ENCODE measurements around the gene MON1B. TPM values are rescaled to one million over a fixed set of nuclear protein-coding genes. Genes with fewer than 3 reads are reported as not detected.

MON1B gene
- total RNA-seq, 4 donors from 2014 or later: 35.6 to 119 (median 55.9) TPM

GRCh38 chr16:77231047-77231446 lies 40.1 kb downstream of the MON1B start:
- in situ Hi-C loops (cut with MboI; ENCODE audit: low pct_ligation_motif_present in 1 of 4, low pct_unique_long_range_greater_than_20kb in 1 of 4, low sequenced_read_pairs in 3 of 4) (no loop called here), intact Hi-C loops (cut with DNase I; ENCODE audit: low total_unique reads) (no loop called here)

GRCh38 chr16:77233799-77234519 lies 43.0 kb downstream of the MON1B start:
- intact Hi-C loops (cut with DNase I; ENCODE audit: low total_unique reads): no loop called here
- WGBS, 2 donors (ENCODE audit: low coverage in 1 of 2): 68 to 71% methylated on average over 5 to 9 of the region's 9 CpGs
- DNase-seq: no peak
- TF ChIP-seq POLR2AphosphoS5 (IDR thresholded peaks at IDR 0.05) (no peak), POLR2A (IDR thresholded peaks at IDR 0.05) (no peak), CTCF (IDR thresholded peaks at IDR 0.05) (no peak), EP300 (IDR thresholded peaks at IDR 0.05; ENCODE audit: low read depth) (no peak)
- H3K36me3 ChIP-seq: no peaks in the 10 kb centered on the region
- H3K4me1 ChIP-seq: peaks cover 0 to 2% (median 0%) of the 10 kb centered on the region in 4 donors
- no peak overlapping the region for H3K4me3 ChIP-seq
- H3K9me3 ChIP-seq: no peaks in the 10 kb centered on the region
- no peak overlapping the region for H3K27ac ChIP-seq
- H3K27me3 ChIP-seq: peaks cover 25% of the 10 kb centered on the region
- in situ Hi-C loops (cut with MboI; ENCODE audit: low pct_ligation_motif_present in 1 of 4, low pct_unique_long_range_greater_than_20kb in 1 of 4, low sequenced_read_pairs in 3 of 4): no loop called here

More at GRCh38 chr16:77231047-77231446, 40.1 kb downstream of the MON1B start:
- H3K4me1 ChIP-seq: no peaks in the 10 kb centered on the region
- no peaks in the 10 kb centered on the region for H3K36me3 ChIP-seq
- DNase-seq: no peak
- H3K9me3 ChIP-seq: no peaks in the 10 kb centered on the region
- TF ChIP-seq POLR2A (IDR thresholded peaks at IDR 0.05) (no peak), CTCF (IDR thresholded peaks at IDR 0.05) (no peak), POLR2AphosphoS5 (IDR thresholded peaks at IDR 0.05) (no peak), EP300 (IDR thresholded peaks at IDR 0.05; ENCODE audit: low read depth) (no peak)
- H3K4me3 ChIP-seq: no peak overlapping the region
- peaks cover 34% of the 10 kb centered on the region for H3K27me3 ChIP-seq
- H3K27ac ChIP-seq: no peak overlapping the region
- 67 to 86% methylated on average over 3 of the region's 3 CpGs for WGBS, 2 donors (ENCODE audit: low coverage in 1 of 2)

- H3K4me3 ChIP-seq: no peak overlapping the region
- peaks cover 25% of the 10 kb centered on the region for H3K27me3 ChIP-seq
- H3K4me1 ChIP-seq: peaks cover 0 to 2% (median 0%) of the 10 kb centered on the region in 4 donors
- H3K36me3 ChIP-seq: no peaks in the 10 kb centered on the region
- intact Hi-C loops (cut with DNase I; ENCODE audit: low total_unique reads) (loop anchor here (5.0 kb wide), 1 partner anchor 348 kb away; no protein-coding TSS in a partner anchor), in situ Hi-C loops (cut with MboI; ENCODE audit: low pct_ligation_motif_present in 1 of 4, low pct_unique_long_range_greater_than_20kb in 1 of 4, low sequenced_read_pairs in 3 of 4) (loop anchor here in 3 of 4 donors (5.0 kb wide), 1 partner anchor 353 kb away; no protein-coding TSS in a partner anchor)
- WGBS, 2 donors (ENCODE audit: low coverage in 1 of 2): 40 to 53% methylated on average over 3 to 11 of the region's 11 CpGs
- TF ChIP-seq POLR2A (IDR thresholded peaks at IDR 0.05) (no peak), POLR2AphosphoS5 (IDR thresholded peaks at IDR 0.05) (no peak), CTCF (IDR thresholded peaks at IDR 0.05) (no peak), EP300 (IDR thresholded peaks at IDR 0.05; ENCODE audit: low read depth) (no peak)
- H3K27ac ChIP-seq: no peak overlapping the region
- no peak for DNase-seq
- H3K9me3 ChIP-seq: no peaks in the 10 kb centered on the region
Observed at GRCh38 chr16:77234611-77235010, 43.6 kb downstream of the MON1B start.

- intact Hi-C loops (cut with DNase I; ENCODE audit: low total_unique reads) (loop anchor here (5.0 kb wide), 1 partner anchor 346 kb away; no protein-coding TSS in a partner anchor), in situ Hi-C loops (cut with MboI; ENCODE audit: low pct_ligation_motif_present in 1 of 4, low pct_unique_long_range_greater_than_20kb in 1 of 4, low sequenced_read_pairs in 3 of 4) (loop anchor here in 3 of 4 donors (5.0 kb wide), 1 partner anchor 351 kb away; no protein-coding TSS in a partner anchor)
- TF ChIP-seq POLR2AphosphoS5 (IDR thresholded peaks at IDR 0.05) (no peak), CTCF (IDR thresholded peaks at IDR 0.05) (peak; percentile 97 to 99 (median 99)), EP300 (IDR thresholded peaks at IDR 0.05; ENCODE audit: low read depth) (no peak), POLR2A (IDR thresholded peaks at IDR 0.05) (no peak)
- H3K27ac ChIP-seq: no peak overlapping the region
- no peaks in the 10 kb centered on the region for H3K9me3 ChIP-seq
- peak overlapping the region in 1 of 4 donors; percentile 10 for H3K4me3 ChIP-seq
- H3K4me1 ChIP-seq: peaks cover 0 to 2% (median 0%) of the 10 kb centered on the region in 4 donors
- WGBS, 2 donors (ENCODE audit: low coverage in 1 of 2): 1% methylated on average over 17 of the region's 21 CpGs; no CpG with 5 or more reads in 1 of the 2 donors
- peak; percentile 89 for DNase-seq
- H3K27me3 ChIP-seq: peaks cover 25% of the 10 kb centered on the region
- no peaks in the 10 kb centered on the region for H3K36me3 ChIP-seq
Observed at GRCh38 chr16:77236063-77236511, 45.1 kb downstream of the MON1B start.

All from transverse colon (tissue), 4 donors.